Measurements from ENCODE around the gene ZNF892. TPM values are rescaled to one million over a fixed set of nuclear protein-coding genes. Genes with fewer than 3 reads are reported as not detected.

ZNF892 gene
- total and polyA plus RNA-seq, 2 of the 8 experiments (the other 6 are each of a cell fraction or from before 2014, with no cell fraction given): 1.4 to 10.7 TPM

DNA sequence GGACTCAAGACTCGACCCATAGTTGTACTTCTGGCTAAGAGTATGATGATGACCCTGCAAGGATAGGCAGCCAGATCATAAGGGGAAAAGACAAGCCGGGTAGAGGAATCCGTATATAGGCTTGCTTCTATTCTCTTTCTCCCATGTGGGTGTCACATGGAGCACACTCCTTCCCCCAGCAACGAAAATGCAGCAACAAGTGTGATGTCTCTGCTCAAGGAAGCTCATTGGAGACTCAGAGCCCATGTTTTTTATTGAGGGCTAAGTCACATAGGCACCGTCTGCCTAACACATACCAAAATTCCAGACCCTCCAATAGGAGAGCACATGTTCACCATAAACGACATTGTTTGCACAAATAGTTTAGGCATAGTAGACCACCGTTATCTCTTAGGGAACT lies 35.4 kb upstream of the ZNF892 start:
- H3K9me3 ChIP-seq (ENCODE audit: insufficient read depth in 2 of 2, low read depth in 1 of 2, low read length in 1 of 2): peaks cover 14 to 39% of the 10 kb centered on the region in 2 experiments; a peak in 3 of 4 replicates
- CTCF ChIA-PET (ENCODE audit: partially characterized antibody): no interaction called here
- H3K56ac ChIP-seq (replicated peaks; ENCODE audit: insufficient read length, low read depth, low read length): no peak overlapping the region
- no peak overlapping the region for H3K23ac ChIP-seq (ENCODE audit: insufficient read length)
- no peaks in the 10 kb centered on the region for H3K36me3 ChIP-seq (ENCODE audit: control insufficient read depth in 2 of 4, insufficient read depth in 4 of 4, low read length in 3 of 4)
- no peak overlapping the region for H3K4me3 ChIP-seq (ENCODE audit: extremely low read depth in 1 of 4, insufficient read depth in 2 of 4, low read depth in 3 of 4, low read length in 4 of 4)
- no peaks in the 10 kb centered on the region for H3K79me2 ChIP-seq (ENCODE audit: control insufficient read depth in 1 of 2, insufficient read depth in 2 of 2, low read length in 2 of 2)
- H3K27ac ChIP-seq (ENCODE audit: low read depth, low read length): no peak overlapping the region
- no peak overlapping the region for H2AFZ ChIP-seq (ENCODE audit: low read length)
- H2BK20ac ChIP-seq (ENCODE audit: low read length): no peak overlapping the region
- no peak overlapping the region for H3K9ac ChIP-seq (replicated peaks in 1 of 4; ENCODE audit: extremely low read depth in 1 of 4, low read depth in 3 of 4, low read length in 3 of 4)
- no peak overlapping the region for H2BK15ac ChIP-seq (ENCODE audit: low read length)
- H4K5ac ChIP-seq (ENCODE audit: insufficient read length, low read depth, low read length): no peak overlapping the region
- H3K18ac ChIP-seq (ENCODE audit: extremely low read depth, low read length): no peak overlapping the region
- H4K91ac ChIP-seq (replicated peaks; ENCODE audit: insufficient read length, low read length): no peak overlapping the region
- no peak overlapping the region for H2BK120ac ChIP-seq (replicated peaks; ENCODE audit: low read depth, low read length)
- no peak overlapping the region for H2AK5ac ChIP-seq (ENCODE audit: low read depth, low read length)
- no peaks in the 10 kb centered on the region for H3K23me2 ChIP-seq (ENCODE audit: low read depth, low read length)
- DNase-seq (ENCODE audit: low read depth in 1 of 2, low spot score in 2 of 2) (no peak), FAIRE-seq (no peak)
- POLR2A ChIA-PET (ENCODE audit: partially characterized antibody): no interaction called here
- no peak overlapping the region for H2BK5ac ChIP-seq (ENCODE audit: low read depth, low read length)
- 0 out of 2 replicates have a peak, but pooled peaks cover 2% of the 10 kb centered on the region for H3K79me1 ChIP-seq (ENCODE audit: low read depth, low read length)
- peaks cover 0 to 1% of the 10 kb centered on the region in 2 experiments for H4K20me1 ChIP-seq (replicated peaks in 1 of 2; ENCODE audit: control insufficient read depth in 1 of 2, insufficient read depth in 2 of 2, low read length in 2 of 2)
- 90% methylated on average over 7 of the region's 7 CpGs; no CpG with 5 or more reads in 1 of the 2 experiments for WGBS, 2 experiments (ENCODE audit: extremely low coverage in 1 of 2, insufficient coverage in 1 of 2, insufficient read length in 1 of 2, insufficient replicate concordance in 2 of 2, low coverage in 1 of 2, low lambda C conversion rate in 2 of 2, missing lambda C conversion rate in 1 of 2)
- no peaks in the 10 kb centered on the region for H3K4me1 ChIP-seq (replicated peaks in 1 of 4; ENCODE audit: control insufficient read depth in 3 of 4, insufficient read depth in 4 of 4, low read length in 3 of 4)
- H2BK12ac ChIP-seq (ENCODE audit: low read depth, low read length): no peak overlapping the region
- no peak overlapping the region for H4K8ac ChIP-seq (ENCODE audit: extremely low read depth, insufficient read depth, low read length)
- H3K4ac ChIP-seq (replicated peaks; ENCODE audit: insufficient read length, low read depth, low read length): no peak overlapping the region
- no peaks in the 10 kb centered on the region for H3K27me3 ChIP-seq (replicated peaks in 1 of 4; ENCODE audit: control insufficient read depth in 3 of 4, extremely low read depth in 1 of 4, insufficient read depth in 3 of 4, low read length in 3 of 4)
- no peak overlapping the region for H3K14ac ChIP-seq (ENCODE audit: insufficient read length)
- H3K4me2 ChIP-seq (ENCODE audit: insufficient read depth in 1 of 2, low read depth in 2 of 2, low read length in 2 of 2): no peak overlapping the region
- TF ChIP-seq JUND (IDR thresholded peaks at IDR 0.05; ENCODE audit: low read length) (no peak), TBP (IDR thresholded peaks at IDR 0.05; ENCODE audit: low read depth, low read length) (no peak), BCL11A (IDR thresholded peaks at IDR 0.05; ENCODE audit: low read depth in 2 of 2, low read length in 2 of 2) (no peak), SP4 (IDR thresholded peaks at IDR 0.05; ENCODE audit: low read length) (no peak), ZNF274 (IDR thresholded peaks at IDR 0.05; ENCODE audit: borderline replicate concordance, extremely low read depth, low read length) (no peak), KDM1A (IDR thresholded peaks at IDR 0.05; ENCODE audit: borderline replicate concordance, low read length) (no peak), HDAC2 (IDR thresholded peaks at IDR 0.05; ENCODE audit: borderline replicate concordance in 1 of 2, low read depth in 2 of 2, low read length in 2 of 2) (no peak), EZH2 (IDR thresholded peaks at IDR 0.05; ENCODE audit: low read depth, low read length, severe bottlenecking) (no peak), SIRT6 (IDR thresholded peaks at IDR 0.05; ENCODE audit: low read length) (no peak), CEBPB (IDR thresholded peaks at IDR 0.05; ENCODE audit: low read depth, low read length) (no peak), SAP30 (IDR thresholded peaks at IDR 0.05; ENCODE audit: insufficient read depth, insufficient replicate concordance, low read length) (no peak), CBX8 (IDR thresholded peaks at IDR 0.05; ENCODE audit: borderline replicate concordance, low read depth, low read length) (no peak)
- TF ChIP-seq, protein P1, sequence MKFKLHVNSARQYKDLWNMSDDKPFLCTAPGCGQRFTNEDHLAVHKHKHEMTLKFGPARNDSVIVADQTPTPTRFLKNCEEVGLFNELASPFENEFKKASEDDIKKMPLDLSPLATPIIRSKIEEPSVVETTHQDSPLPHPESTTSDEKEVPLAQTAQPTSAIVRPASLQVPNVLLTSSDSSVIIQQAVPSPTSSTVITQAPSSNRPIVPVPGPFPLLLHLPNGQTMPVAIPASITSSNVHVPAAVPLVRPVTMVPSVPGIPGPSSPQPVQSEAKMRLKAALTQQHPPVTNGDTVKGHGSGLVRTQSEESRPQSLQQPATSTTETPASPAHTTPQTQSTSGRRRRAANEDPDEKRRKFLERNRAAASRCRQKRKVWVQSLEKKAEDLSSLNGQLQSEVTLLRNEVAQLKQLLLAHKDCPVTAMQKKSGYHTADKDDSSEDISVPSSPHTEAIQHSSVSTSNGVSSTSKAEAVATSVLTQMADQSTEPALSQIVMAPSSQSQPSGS (IDR thresholded peaks at IDR 0.05; ENCODE audit: low read length): no peak
